Tracheal epithelial cell (primary cell): ENCODE results near the gene NPIPB6. TPM values are rescaled to one million over a fixed set of nuclear protein-coding genes. Genes with fewer than 3 reads are reported as not detected.

Experiments used
- total RNA-seq: library from RNA; depleted of rRNA; stranded (reverse); fragments of >200 nt; gene quantifications from 2 replicates; pipeline ENCODE4 v1.2.1, GENCODE V29; 2014

The NPIPB6 gene
- 1.9 TPM in 1 of 2 replicates, not detected in the other for total RNA-seq

DNA sequence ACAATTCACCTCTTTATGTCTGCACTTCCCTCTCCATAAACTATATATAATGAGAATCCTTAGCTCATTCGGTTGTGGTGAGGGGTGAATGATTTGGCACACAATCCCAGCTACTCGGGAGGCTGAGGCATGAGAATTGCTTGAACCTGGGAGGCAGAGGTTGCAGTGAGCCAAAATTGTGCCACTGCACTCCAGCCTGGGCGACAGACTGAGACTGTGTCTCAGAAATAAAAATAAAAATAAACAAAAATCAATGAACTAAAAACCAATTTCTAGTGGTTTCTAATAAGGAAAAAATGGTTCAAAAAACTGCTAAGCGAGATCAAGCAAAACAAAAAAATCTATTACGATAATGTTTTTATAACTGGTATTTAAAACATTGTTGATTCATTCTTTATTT is at the start of gene NPIPB6:
TSS of gene NPIPB6 (minus strand) at position 101 of the 400 bp plus-strand sequence. CDS start 686 bp downstream, outside the sequence.

DNA sequence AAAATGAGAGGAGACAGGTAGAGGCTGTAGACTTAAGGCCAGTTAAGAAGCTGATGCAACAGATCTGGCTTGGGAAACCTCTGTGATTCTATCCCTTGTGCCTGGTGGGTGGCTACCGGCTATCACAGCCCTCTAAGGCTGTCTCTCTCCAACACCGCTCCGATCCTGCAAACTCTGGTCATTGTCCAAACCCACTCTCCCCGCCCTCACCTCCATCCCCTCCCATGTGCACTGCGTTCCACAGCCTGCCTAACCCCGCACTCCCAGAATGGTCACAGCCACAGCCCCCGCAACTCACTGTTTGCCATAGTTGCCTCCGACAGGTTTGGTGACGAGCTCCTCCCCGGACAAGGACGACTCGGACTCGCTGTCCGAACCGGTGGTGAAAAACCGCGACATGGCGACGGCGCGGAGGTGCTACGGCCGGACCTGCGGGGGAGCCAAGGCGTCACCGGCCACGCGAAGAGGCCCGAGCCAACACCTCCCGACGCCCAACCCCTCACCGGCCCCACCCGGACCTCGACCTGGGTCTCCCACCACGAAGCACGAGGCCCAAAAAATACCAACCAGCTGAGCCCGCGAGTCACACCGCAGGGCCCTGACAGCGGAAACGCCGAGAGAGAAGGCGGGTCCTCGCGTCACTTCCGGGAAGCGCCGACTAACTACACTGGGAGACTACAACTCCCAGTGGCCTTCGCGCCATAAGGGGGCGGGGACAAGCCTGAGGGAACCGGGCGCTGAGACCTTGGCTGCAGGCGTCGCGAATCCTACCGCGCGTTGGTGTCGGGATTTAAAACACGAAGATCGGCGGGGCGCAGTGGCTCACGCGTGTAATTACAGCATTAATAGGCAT is 40.1 kb upstream of the NPIPB6 start, which contains the start of gene EIF3CL:
TSS of gene EIF3CL (minus strand) at position 622 of the 853 bp plus-strand sequence. CDS start at position 399, 223 bp downstream.

Other genes starting within 250 kb of the NPIPB6 start
- gene XPO6, start 151.5 kb downstream of the NPIPB6 start, total RNA-seq: 90.4 and 91.3 TPM in 2 replicates
- under 0.01 and 0.48 TPM in 2 replicates for gene SBK1, start 71.0 kb downstream of the NPIPB6 start, total RNA-seq
- 157 and 280 TPM in 2 replicates for gene EIF3CL, start 40.3 kb upstream of the NPIPB6 start, total RNA-seq
- gene NPIPB7, start 108.8 kb upstream of the NPIPB6 start, total RNA-seq: not detected in 2 replicates
- 13.7 and 15.1 TPM in 2 replicates for gene CLN3, start 128.6 kb upstream of the NPIPB6 start, total RNA-seq
- gene APOBR, start 131.1 kb upstream of the NPIPB6 start, total RNA-seq: under 0.01 TPM in 1 of 2 replicates, not detected in the other
- gene IL27, start 143.3 kb upstream of the NPIPB6 start, total RNA-seq: not detected in 2 replicates
- 19.0 and 44.1 TPM in 2 replicates for gene NUPR1, start 175.5 kb upstream of the NPIPB6 start, total RNA-seq
- 11.3 and 17.7 TPM in 2 replicates for gene SGF29, start 190.4 kb upstream of the NPIPB6 start, total RNA-seq
- 0.24 TPM in 1 of 2 replicates, not detected in the other for gene SULT1A2, start 233.5 kb upstream of the NPIPB6 start, total RNA-seq
- gene SULT1A1, start 246.5 kb upstream of the NPIPB6 start, total RNA-seq: 6.0 and 14.7 TPM in 2 replicates